GM21619 (cell line): ENCODE results near the gene ZBTB22.
"Not testable (repeated sequence)": the region's sequence is repeated elsewhere in the genome, so short reads cannot be mapped to it uniquely, and the experiment has no call there.

ENCODE experiments used
- ATAC-seq: cut with Tn5 transposase; IDR thresholded peaks from one replicate; pipeline ENCODE4 v1.9.1; 2021; ENCODE audit not compliant: unreplicated experiment

ZBTB22 gene

GRCh38 chr6:33285214-33285613, 32.3 kb downstream of the ZBTB22 start:
- not testable (repeated sequence) for ATAC-seq

- ATAC-seq = no peak
Observed at GRCh38 chr6:33280539-33280938, 37.0 kb downstream of the ZBTB22 start.

- ATAC-seq = no peak
Observed at GRCh38 chr6:33279971-33280511, 37.5 kb downstream of the ZBTB22 start.

GRCh38 chr6:33279257-33279695, 38.3 kb downstream of the ZBTB22 start:
- no peak for ATAC-seq

- no peak for ATAC-seq
Observed at GRCh38 chr6:33278810-33279209, 38.7 kb downstream of the ZBTB22 start.

- no peak for ATAC-seq
Observed at GRCh38 chr6:33278392-33278741, 39.2 kb downstream of the ZBTB22 start.

- ATAC-seq = no peak
Observed at GRCh38 chr6:33277663-33278391, 39.7 kb downstream of the ZBTB22 start.

- ATAC-seq = peak; percentile 52
Observed at GRCh38 chr6:33276864-33277662, 40.5 kb downstream of the ZBTB22 start, which contains the start of gene B3GALT4. Gene B3GALT4 (plus strand): TSS chr6:33277123. CDS start chr6:33277420, 297 bp downstream.

- no peak for ATAC-seq
Observed at GRCh38 chr6:33276581-33276863, 41.0 kb downstream of the ZBTB22 start.

- ATAC-seq = not testable (repeated sequence)
Observed at GRCh38 chr6:33275795-33276580, 41.6 kb downstream of the ZBTB22 start.

- no peak for ATAC-seq
Observed at GRCh38 chr6:33273924-33274902, 43.3 kb downstream of the ZBTB22 start.

GRCh38 chr6:33273129-33273923, 44.2 kb downstream of the ZBTB22 start:
- no peak for ATAC-seq

GRCh38 chr6:33272275-33273128, 45.0 kb downstream of the ZBTB22 start:
- no peak for ATAC-seq

- ATAC-seq = peak; percentile 70
Observed at GRCh38 chr6:33271468-33272274, 45.9 kb downstream of the ZBTB22 start, which contains the start of the genes RPS18 and VPS52. Gene RPS18 (plus strand): TSS chr6:33272075. CDS start chr6:33272120, 45 bp downstream. Gene VPS52 (minus strand): TSS chr6:33271876. CDS start chr6:33271675, 201 bp downstream.

- no peak for ATAC-seq
Observed at GRCh38 chr6:33271117-33271467, 46.5 kb downstream of the ZBTB22 start.
